ENCODE data around the gene TUBB2B. TPM values are rescaled to one million over a fixed set of nuclear protein-coding genes. Genes with fewer than 3 reads are reported as not detected.

TUBB2B gene
- total and polyA plus RNA-seq, 10 of the 15 experiments (the other 5 are each of a cell fraction or from before 2014, with no cell fraction given), result 2.6 to 75.2 (median 21.2) TPM

- TF ChIP-seq RELA (IDR thresholded peaks at IDR 0.05; ENCODE audit: borderline replicate concordance, partially characterized antibody) (peak; percentile 41), ZNF687 (IDR thresholded peaks at IDR 0.05) (peak; percentile 52; the same call in 1 of the 2 replicates), LARP7 (IDR thresholded peaks at IDR 0.05) (peak; percentile 83), CREB1 (IDR thresholded peaks at IDR 0.05; ENCODE audit: low read depth) (peak; percentile 57; the same call in 1 of the 2 replicates), POU2F2 (IDR thresholded peaks at IDR 0.05; ENCODE audit: borderline replicate concordance, low read depth, low read length) (peak; percentile 42; the same call in 2 of the 3 replicates), IRF5 (IDR thresholded peaks at IDR 0.05; ENCODE audit: borderline replicate concordance) (no peak), BACH1 (IDR thresholded peaks at IDR 0.05; ENCODE audit: borderline replicate concordance) (peak; percentile 65; the same call in 1 of the 2 replicates), SMC3 (IDR thresholded peaks at IDR 0.05; ENCODE audit: borderline replicate concordance, low read length) (no peak), FOXK2 (IDR thresholded peaks at IDR 0.05) (0 out of 2 replicates have a peak, but pooled peaks have one; percentile 18), YY1 (IDR thresholded peaks at IDR 0.05; ENCODE audit: low read depth, low read length) (peak; percentile 82), CREM (IDR thresholded peaks at IDR 0.05; ENCODE audit: low read depth) (peak; percentile 57), SP1 (IDR thresholded peaks at IDR 0.05; ENCODE audit: low read depth, low read length) (peak; percentile 60), EZH2 (IDR thresholded peaks at IDR 0.05; ENCODE audit: borderline replicate concordance, control insufficient read depth, low read depth, low read length) (no peak), MAX (IDR thresholded peaks at IDR 0.05; ENCODE audit: low read depth, low read length) (peak; percentile 74), SREBF2 (IDR thresholded peaks at IDR 0.05; ENCODE audit: low read length) (no peak), SMARCA5 (IDR thresholded peaks at IDR 0.05) (peak; percentile 45; the same call in 1 of the 2 replicates), BCL3 (IDR thresholded peaks at IDR 0.05; ENCODE audit: borderline replicate concordance, insufficient read depth, low read depth, low read length, poor library complexity, severe bottlenecking) (no peak), NKRF (conservative IDR thresholded peaks at IDR 0.05) (peak; percentile 89)
Observed at GRCh38 chr6:3258720-3259490, 31.5 kb upstream of the TUBB2B start, which contains the start of gene PSMG4 (continued).

Data from GM12878 (cell line).